Medulla oblongata (tissue), 1 donor: ENCODE results near the gene HRK.
A peak's percentile ranks its signal among the peaks of the same experiment; 100 is the strongest.

Experiments
- DNase-seq: peaks from one replicate; pipeline ENCODE4 v3.0.0-alpha.2; 2015; ENCODE audit errors: extremely low spot score

The HRK gene

GRCh38 chr12:116881325-116881876 lies at the start of gene HRK:
HRK (minus strand) TSS chr12:116881441; CDS start chr12:116881307, 134 bp downstream.
- no peak for DNase-seq

- DNase-seq, result no peak
These were observed 48.6 kb upstream of the HRK start for GRCh38 chr12:116929885-116930284.

- DNase-seq, result no peak
These were observed 47.3 kb upstream of the HRK start for GRCh38 chr12:116928504-116928903.

GRCh38 chr12:116927244-116927940 lies 46.2 kb upstream of the HRK start:
- DNase-seq, result no peak

- DNase-seq, result peak; percentile 14
These were observed 45.3 kb upstream of the HRK start for GRCh38 chr12:116926283-116927243.

- DNase-seq, result no peak
These were observed 43.6 kb upstream of the HRK start for GRCh38 chr12:116924558-116925453.

- no peak for DNase-seq
These were observed 41.1 kb upstream of the HRK start for GRCh38 chr12:116922194-116922897.

GRCh38 chr12:116920939-116921338 lies 39.7 kb upstream of the HRK start:
- no peak for DNase-seq

GRCh38 chr12:116919706-116920485 lies 38.7 kb upstream of the HRK start:
- no peak for DNase-seq

GRCh38 chr12:116919247-116919661 lies 38.0 kb upstream of the HRK start:
- no peak for DNase-seq

GRCh38 chr12:116918464-116918863 lies 37.2 kb upstream of the HRK start:
- no peak for DNase-seq

GRCh38 chr12:116916714-116917114 lies 35.5 kb upstream of the HRK start:
- DNase-seq, result no peak

- DNase-seq, result no peak
These were observed 34.9 kb upstream of the HRK start for GRCh38 chr12:116916122-116916521.

GRCh38 chr12:116915326-116915725 lies 34.1 kb upstream of the HRK start:
- no peak for DNase-seq

- DNase-seq, result peak; percentile 48
These were observed 29.6 kb upstream of the HRK start, which contains the start of gene FBXW8 for GRCh38 chr12:116910645-116911451. FBXW8 (plus strand) TSS chr12:116910950; CDS start chr12:116911038, 88 bp downstream.

- DNase-seq, result no peak
These were observed 29.0 kb upstream of the HRK start for GRCh38 chr12:116910280-116910644.

- DNase-seq, result no peak
These were observed 25.0 kb upstream of the HRK start for GRCh38 chr12:116906285-116906684.

- no peak for DNase-seq
These were observed 22.6 kb upstream of the HRK start for GRCh38 chr12:116903818-116904217.

- DNase-seq, result no peak
These were observed 20.4 kb upstream of the HRK start for GRCh38 chr12:116901612-116902011.
